ENCODE results near the gene IFNA14.
"Not testable (repeated sequence)": the region's sequence is repeated elsewhere in the genome, so short reads cannot be mapped to it uniquely, and the experiment has no call there.

The IFNA14 gene

DNA sequence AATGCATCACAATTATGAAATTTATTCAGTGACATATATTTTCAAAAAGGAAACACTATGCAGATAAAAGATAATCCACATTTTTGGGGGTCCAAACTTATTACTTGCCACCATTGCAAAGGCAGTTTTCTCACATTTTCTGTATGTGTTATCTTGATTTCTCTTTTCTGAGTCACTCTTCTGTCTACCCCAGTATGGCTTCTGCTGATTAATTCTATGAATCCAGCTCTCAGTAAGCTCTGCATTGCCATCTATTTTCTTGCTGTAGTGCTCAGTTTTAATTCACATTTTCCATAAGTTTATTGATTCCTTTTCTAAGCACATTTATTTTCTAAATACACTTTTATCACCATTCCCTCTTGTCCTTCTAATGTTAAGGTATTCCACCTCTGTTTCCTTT lies 34.6 kb downstream of the IFNA14 start:
- Histone ChIP-seq H3K27ac (replicated peaks) (no peak overlapping the region), H3K4me3 (replicated peaks; ENCODE audit: insufficient read depth, low read length) (no peak overlapping the region), H3K27me3 (ENCODE audit: insufficient read depth, poor library complexity, severe bottlenecking) (no peaks in the 10 kb centered on the region)
- TF ChIP-seq POLR2AphosphoS5 (IDR thresholded peaks at IDR 0.05; ENCODE audit: low read depth) (no peak), GABPA (IDR thresholded peaks at IDR 0.05; ENCODE audit: low read depth) (no peak), SPI1 (IDR thresholded peaks at IDR 0.05; ENCODE audit: borderline replicate concordance, low read depth) (no peak), REST (IDR thresholded peaks at IDR 0.05; ENCODE audit: insufficient replicate concordance, low read depth) (no peak)
- DNase-seq (ENCODE audit: low read depth in 1 of 2, low spot score in 1 of 2): no peak

GRCh38 chr9:21202105-21202504 lies 37.7 kb downstream of the IFNA14 start, which contains the start of gene IFNA7:
Gene IFNA7, minus strand, starts transcription at chr9:21202205. Its CDS starts 40 bp downstream, at chr9:21202165.
- not testable (repeated sequence) for DNase-seq (ENCODE audit: low read depth in 1 of 2, low spot score in 1 of 2); H3K27ac ChIP-seq (replicated peaks); H3K27me3 ChIP-seq (ENCODE audit: insufficient read depth, poor library complexity, severe bottlenecking); H3K4me3 ChIP-seq (replicated peaks; ENCODE audit: insufficient read depth, low read length)

GRCh38 chr9:21194867-21195776 lies 44.7 kb downstream of the IFNA14 start:
- H3K27ac ChIP-seq (replicated peaks); H3K27me3 ChIP-seq (ENCODE audit: insufficient read depth, poor library complexity, severe bottlenecking); H3K4me3 ChIP-seq (replicated peaks; ENCODE audit: insufficient read depth, low read length): not testable (repeated sequence)
- TF ChIP-seq, protein P1, sequence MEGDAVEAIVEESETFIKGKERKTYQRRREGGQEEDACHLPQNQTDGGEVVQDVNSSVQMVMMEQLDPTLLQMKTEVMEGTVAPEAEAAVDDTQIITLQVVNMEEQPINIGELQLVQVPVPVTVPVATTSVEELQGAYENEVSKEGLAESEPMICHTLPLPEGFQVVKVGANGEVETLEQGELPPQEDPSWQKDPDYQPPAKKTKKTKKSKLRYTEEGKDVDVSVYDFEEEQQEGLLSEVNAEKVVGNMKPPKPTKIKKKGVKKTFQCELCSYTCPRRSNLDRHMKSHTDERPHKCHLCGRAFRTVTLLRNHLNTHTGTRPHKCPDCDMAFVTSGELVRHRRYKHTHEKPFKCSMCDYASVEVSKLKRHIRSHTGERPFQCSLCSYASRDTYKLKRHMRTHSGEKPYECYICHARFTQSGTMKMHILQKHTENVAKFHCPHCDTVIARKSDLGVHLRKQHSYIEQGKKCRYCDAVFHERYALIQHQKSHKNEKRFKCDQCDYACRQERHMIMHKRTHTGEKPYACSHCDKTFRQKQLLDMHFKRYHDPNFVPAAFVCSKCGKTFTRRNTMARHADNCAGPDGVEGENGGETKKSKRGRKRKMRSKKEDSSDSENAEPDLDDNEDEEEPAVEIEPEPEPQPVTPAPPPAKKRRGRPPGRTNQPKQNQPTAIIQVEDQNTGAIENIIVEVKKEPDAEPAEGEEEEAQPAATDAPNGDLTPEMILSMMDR (IDR thresholded peaks at IDR 0.05; ENCODE audit: insufficient read depth, low read length): peak; percentile 6
- DNase-seq (ENCODE audit: low read depth in 1 of 2, low spot score in 1 of 2): peak in 1 of 2 experiments; percentile 68
